ENCODE measurements around the gene NYAP1.
"Not testable (repeated sequence)": the region's sequence is repeated elsewhere in the genome, so short reads cannot be mapped to it uniquely, and the experiment has no call there.

NYAP1 gene

GRCh38 chr7:100484673-100485045 is 932 bp downstream of the NYAP1 start:
- no peak for DNase-seq

GRCh38 chr7:100485471-100485876 is 1.7 kb downstream of the NYAP1 start:
- no peak for DNase-seq

DNA sequence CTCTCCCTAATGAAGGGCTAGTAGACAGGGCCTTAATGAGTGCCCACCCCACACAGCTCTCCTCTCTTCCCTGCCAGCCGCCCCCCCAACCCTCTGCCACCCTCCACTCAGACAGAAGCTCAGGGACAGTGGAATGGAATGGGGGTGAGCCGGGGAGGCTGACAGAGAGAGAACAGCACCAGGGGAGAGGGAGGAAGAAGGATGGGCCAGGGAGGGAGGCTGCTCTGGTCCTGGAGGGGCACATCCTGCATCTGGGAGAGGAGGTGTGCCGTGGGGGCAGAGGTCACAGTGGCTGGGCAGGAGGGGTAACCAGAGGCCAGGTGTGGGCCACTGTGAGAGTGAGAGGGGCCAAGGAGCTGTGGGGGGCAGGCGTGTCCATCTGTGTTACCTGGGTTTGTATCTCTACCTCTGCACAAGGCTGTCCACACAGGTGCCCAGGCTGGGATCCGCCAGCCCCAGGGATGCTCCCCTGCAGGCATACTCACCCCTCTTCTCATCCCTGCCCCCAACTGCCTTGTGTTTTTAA is 2.4 kb downstream of the NYAP1 start:
- DNase-seq: no peak

DNA sequence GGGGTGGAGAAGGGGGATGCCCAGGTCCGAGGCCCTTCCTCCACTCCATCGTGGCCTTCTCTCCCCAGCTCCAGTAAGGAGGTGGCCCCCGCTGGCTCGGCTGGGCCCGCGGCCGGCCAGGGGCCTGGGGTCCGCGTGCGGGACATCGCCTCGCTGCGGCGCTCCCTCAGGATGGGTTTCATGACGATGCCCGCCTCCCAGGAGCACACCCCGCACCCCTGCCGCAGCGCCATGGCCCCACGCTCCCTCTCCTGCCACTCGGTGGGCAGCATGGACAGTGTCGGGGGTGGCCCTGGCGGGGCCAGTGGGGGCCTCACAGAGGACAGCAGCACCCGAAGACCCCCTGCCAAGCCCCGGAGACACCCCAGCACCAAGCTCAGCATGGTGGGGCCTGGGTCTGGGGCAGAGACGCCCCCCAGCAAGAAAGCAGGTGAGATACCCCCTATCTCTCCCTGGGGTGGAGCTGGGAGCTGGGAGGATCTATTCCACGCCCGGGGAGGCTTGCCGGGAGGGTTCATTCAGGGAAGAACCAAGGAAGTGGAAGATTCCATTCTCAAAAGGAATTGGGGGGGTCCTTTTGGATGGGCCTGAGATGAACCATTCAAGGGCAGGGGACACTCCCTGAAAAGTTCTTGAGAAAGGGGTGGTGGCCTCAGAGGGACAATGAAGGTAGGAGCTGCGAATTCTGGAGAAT is 3.2 kb downstream of the NYAP1 start:
- no peak for DNase-seq

DNA sequence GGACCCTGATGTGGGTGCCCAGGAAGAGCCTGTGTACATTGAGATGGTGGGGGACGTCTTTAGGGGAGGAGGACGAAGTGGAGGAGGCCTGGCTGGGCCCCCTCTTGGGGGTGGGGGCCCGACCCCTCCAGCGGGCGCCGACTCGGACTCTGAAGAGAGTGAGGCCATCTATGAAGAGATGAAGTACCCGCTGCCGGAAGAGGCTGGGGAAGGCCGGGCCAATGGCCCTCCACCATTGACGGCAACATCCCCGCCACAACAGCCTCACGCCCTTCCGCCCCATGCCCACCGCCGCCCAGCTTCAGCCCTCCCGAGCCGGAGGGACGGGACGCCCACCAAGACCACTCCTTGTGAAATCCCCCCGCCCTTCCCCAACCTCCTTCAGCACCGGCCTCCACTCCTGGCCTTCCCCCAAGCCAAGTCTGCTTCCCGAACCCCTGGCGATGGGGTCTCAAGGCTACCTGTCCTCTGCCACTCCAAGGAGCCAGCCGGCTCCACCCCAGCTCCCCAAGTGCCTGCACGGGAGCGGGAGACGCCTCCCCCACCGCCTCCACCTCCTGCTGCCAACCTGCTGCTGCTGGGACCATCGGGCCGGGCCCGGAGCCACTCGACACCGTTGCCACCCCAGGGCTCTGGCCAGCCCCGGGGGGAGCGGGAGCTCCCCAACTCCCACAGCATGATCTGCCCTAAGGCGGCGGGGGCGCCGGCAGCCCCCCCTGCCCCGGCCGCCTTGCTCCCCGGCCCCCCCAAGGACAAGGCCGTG is 4.8 kb downstream of the NYAP1 start:
- DNase-seq: no peak

- no peak for DNase-seq
These were observed 5.4 kb downstream of the NYAP1 start for GRCh38 chr7:100489121-100489520.

DNA sequence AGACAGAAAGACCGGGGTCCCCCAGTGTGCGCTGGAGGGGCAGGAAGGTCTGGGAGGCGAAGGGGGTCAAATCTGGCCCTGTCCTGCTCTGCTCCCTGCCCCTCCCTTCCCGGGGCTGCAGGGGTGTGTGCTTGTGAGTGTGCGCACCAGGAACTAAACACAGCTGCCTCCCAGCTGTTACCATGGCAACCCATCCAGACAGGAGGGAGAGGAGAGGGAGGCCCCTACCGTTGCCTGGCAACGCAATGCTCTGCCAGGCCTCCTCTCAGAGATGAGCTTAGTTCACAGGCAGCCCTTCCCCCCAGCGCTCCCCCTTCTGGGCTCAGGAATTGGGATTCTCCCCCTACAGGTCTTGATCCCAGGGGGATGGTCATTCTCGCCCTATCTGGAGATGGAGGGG is 6.1 kb downstream of the NYAP1 start:
- DNase-seq: peak; percentile 89

DNA sequence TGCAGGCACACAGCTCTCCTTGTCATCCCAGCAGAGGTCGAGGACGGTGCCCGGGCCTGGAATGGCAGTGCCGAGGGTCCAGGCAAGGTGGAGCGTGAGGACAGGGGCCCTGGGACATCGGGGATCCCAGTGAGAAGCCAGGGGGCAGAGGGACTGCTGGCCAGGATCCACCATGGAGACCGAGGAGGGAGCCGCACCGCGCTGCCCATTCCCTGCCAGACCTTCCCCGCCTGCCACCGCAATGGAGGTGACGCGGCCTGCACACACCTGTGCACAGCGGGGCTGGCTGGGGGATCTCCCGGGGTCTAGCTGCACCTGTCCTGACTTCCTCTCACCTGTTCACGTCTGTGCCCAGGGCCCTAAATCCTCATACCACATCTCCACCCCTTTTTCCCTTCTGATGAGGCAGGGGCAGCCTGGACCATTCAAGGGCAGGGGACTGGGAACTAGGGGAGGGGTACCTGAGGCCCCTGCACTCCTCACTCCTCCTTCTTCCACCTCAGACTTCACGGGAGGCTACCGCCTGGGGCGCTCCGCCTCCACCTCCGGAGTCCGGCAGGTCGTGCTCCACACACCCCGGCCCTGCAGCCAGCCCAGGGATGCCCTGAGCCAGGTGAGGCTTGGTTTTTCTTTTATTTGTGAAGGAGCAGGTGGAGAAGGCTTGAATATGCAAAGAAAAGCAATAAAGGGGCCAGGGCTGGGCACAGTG is 6.9 kb downstream of the NYAP1 start:
- no peak for DNase-seq

DNA sequence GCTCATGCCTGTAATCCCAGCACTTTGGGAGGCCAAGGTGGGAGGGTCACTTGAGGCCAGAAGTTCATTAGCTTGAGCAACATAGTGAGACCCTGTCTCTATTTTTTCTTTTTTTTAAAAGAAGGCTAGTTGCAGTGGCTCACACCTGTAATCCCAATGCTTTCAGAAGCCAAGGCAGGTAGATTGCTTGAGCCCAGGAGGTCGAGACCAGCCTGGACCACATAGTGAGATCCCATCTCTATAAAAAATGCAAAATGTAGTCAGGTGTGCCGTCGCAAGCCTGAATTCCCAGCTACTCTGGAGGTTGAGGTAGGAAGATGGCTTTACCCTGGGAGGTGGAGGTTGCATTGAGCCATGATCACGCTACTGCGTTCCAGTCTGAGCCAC is 7.5 kb downstream of the NYAP1 start:
- no peak for DNase-seq

DNA sequence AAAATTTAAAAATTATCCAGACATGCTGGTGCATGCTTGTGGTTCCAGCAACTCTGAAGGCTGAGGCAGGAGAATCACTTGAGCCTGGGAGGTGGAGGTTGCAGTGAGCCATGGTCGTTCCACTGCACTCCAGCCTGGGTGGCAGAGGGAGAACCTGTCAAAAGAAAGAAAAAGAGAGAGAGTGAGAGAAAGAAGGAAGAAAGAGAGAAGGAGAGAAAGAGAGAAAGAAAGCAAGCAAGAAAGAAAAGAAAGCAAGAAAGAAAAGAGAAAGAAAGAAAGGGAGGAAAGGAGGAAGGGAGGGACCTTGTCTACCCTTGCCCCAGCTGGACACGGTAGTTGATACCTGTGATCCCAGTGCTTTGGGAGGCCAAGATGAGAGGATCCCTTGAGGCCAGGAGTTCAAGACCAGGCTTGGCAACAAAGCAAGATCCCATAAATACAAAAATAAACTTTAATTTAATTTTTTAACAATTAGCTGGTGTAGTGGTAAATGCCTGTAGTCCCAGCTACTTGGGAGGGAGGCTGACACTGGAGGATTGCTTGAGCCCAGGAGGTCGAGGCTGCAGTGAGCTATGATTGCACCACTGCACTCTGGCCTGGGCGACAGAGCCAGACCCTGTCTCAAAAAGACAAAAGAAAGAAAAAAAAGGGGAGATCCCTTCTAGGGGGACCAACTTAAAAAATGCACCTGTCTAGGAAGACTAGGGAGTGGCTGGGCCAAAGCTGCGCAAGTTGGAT is 9.2 kb downstream of the NYAP1 start:
- no peak for DNase-seq

- no peak for DNase-seq
These were observed 9.9 kb downstream of the NYAP1 start for GRCh38 chr7:100493476-100494264.

DNA sequence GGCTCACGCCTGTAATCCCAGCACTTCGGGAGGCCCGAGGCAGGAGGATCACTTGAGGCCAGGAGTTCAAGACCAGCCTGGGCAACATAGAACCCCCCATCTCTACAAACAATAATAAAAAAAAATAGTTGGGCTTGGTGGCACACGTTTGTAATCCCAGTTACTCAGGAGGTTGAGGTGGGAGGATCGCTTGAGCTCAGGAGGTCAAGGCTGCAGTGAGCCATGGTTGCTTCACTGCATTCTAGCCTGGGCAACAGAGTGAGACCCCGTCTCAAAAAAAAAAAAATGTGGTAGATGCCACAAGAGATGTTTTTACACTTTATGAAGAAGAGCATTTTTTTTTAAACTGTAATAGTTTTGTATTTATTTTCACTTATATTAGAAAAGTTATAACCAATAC is 12.8 kb downstream of the NYAP1 start:
- DNase-seq: no peak

- not testable (repeated sequence) for DNase-seq
These were observed 17.0 kb downstream of the NYAP1 start for GRCh38 chr7:100500743-100501142.

- DNase-seq: not testable (repeated sequence)
These were observed 20.3 kb downstream of the NYAP1 start for GRCh38 chr7:100504031-100504430.

DNA sequence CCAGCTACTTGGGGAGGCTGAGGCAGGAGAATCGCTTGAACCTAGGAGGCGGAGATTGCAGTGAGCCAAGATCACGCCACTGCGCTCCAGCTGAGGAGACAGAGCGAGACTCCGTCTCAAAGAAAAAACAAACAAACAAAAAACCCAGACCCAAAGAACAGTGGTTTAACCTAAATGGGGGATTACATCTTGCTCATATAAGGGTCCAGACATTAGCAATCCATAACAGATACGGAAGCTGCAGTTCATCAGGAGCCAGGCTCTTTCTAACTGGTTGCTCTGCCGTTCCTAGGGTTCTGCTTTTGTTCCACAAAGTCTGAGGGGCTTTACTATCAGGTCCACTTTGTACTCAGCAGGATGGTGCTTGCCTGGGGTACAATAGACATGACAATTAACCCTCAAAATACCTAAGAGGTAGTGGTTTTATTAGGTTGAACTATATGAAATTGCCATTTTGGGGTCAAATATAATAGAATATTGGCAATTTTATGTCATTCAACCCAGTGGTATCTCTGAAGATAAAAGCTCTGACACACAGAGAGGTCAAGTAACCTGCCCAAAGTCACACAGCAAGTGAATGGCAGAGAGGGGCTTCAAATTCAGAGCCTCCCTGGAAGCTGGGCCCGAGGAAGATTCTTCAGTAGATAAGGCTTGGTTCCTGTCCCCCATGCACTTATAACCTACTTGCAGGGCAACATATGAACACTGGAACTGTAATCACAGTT is 21.3 kb downstream of the NYAP1 start:
- DNase-seq: no peak

GRCh38 chr7:100506356-100506923 is 22.7 kb downstream of the NYAP1 start:
- DNase-seq: no peak

DNA sequence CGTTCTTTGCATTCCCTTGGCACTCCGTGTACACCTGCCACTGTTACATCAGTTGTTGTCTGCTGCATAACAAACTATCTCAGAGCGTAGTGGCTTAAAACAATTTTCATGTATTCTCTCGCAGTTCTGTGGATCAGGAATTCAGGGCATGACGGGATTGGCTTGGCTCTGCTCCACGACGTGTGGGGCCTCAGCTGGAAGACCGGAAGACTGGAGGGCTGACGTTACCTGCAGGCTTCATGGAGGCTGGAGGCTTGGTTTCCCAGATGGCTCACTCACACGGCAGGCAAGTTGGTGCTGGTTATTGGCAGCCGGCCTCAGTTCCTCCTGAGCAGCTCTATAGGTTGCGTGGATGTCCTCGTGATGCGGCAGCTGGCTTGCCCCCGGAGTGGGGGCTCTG is 25.5 kb downstream of the NYAP1 start:
- DNase-seq: no peak

GRCh38 chr7:100510437-100511239 is 26.9 kb downstream of the NYAP1 start:
- no peak for DNase-seq

- DNase-seq: no peak
These were observed 29.6 kb downstream of the NYAP1 start for GRCh38 chr7:100513212-100513810.

GRCh38 chr7:100515072-100515532 is 31.4 kb downstream of the NYAP1 start:
- DNase-seq: no peak
